SK-N-SH (cell line): ENCODE measurements around the gene HS6ST1. TPM values are rescaled to one million over a fixed set of nuclear protein-coding genes. Genes with fewer than 3 reads are reported as not detected.
"Not testable (repeated sequence)": the region's sequence is repeated elsewhere in the genome, so short reads cannot be mapped to it uniquely, and the experiment has no call there.

Experiments
- CTCF ChIA-PET: fragments of 300-600, 350-600 bp; formaldehyde crosslinking; extraction: SDS; loops from one replicate; lab custom pipeline; 2021; lab: Yijun Ruan, JAX
- POLR2A ChIA-PET: fragments of 350-600 bp; sonication (Branson Sonifier 250); formaldehyde crosslinking; extraction: SDS; loops from one replicate; lab custom pipeline; 2020; ENCODE audit warnings: antibody characterized with exemption, inconsistent platforms; lab: Yijun Ruan, JAX
- DNase-seq: peaks from one replicate; pipeline ENCODE4 v3.0.0; 2012
- H2AFZ ChIP-seq: fragments of 200-600 bp; sonication (generic); 2 replicates; pipeline ENCODE4 v1.8.1; 2016; ENCODE audit warnings: antibody characterized with exemption, mild to moderate bottlenecking, low read depth
- H3F3A ChIP-seq: fragments of 200-600 bp; sonication (generic); replicated peaks from 2 replicates; pipeline ENCODE3; 2016; ENCODE audit warnings: antibody characterized with exemption, mild to moderate bottlenecking; ENCODE audit not compliant: insufficient read depth
- H3K27ac ChIP-seq, 2 experiments: fragments of 200-500 bp in 1 of 2; fragments of 200-600 bp in 1 of 2; sonication (Bioruptor generic) in 1 of 2; sonication (generic), shearing (Covaris generic) in 1 of 2; 2 replicates each; pipeline versions ENCODE4 v1.5.1 to v1.6.1; 2014 to 2016; ENCODE audit warnings: low read depth in 2 of 2, inconsistent platforms in 1 of 2, low read length in 1 of 2, mild to moderate bottlenecking in 1 of 2, mixed read lengths in 1 of 2
- H3K27me3 ChIP-seq: fragments of 200-600 bp; sonication (generic), shearing (Covaris generic); 2 replicates; pipeline ENCODE4 v1.6.1; 2016; ENCODE audit warnings: mixed run types; ENCODE audit not compliant: insufficient read depth
- H3K36me3 ChIP-seq, 2 experiments: fragments of 200-500 bp in 1 of 2; fragments of 200-600 bp in 1 of 2; sonication (Bioruptor generic) in 1 of 2; sonication (generic) in 1 of 2; replicated peaks in 1 of 2; 2 replicates each; pipeline versions ENCODE3 to v1.5.1; 2014 to 2016; ENCODE audit warnings: low read length in 1 of 2, mild to moderate bottlenecking in 1 of 2; ENCODE audit not compliant: insufficient read depth in 2 of 2, control insufficient read depth in 1 of 2
- H3K4me1 ChIP-seq, 2 experiments: fragments of 200-500 bp in 1 of 2; fragments of 200-600 bp in 1 of 2; sonication (Bioruptor generic) in 1 of 2; sonication (generic), shearing (Covaris generic) in 1 of 2; 2 replicates each; pipeline versions ENCODE4 v1.5.1 to v1.6.1; 2014 to 2016; ENCODE audit warnings: low read depth in 1 of 2, low read length in 1 of 2, mixed run types in 1 of 2; ENCODE audit not compliant: insufficient read depth in 2 of 2, control insufficient read depth in 1 of 2
- H3K4me2 ChIP-seq: fragments of 200-600 bp; sonication (generic), shearing (Covaris generic); 2 replicates; pipeline ENCODE4 v1.6.1; 2017; ENCODE audit warnings: mixed run types
- H3K4me3 ChIP-seq, 2 experiments: fragments of 200-500 bp in 1 of 2; fragments of 200-600 bp in 1 of 2; sonication (Bioruptor generic) in 1 of 2; sonication (generic), shearing (Covaris generic) in 1 of 2; 2 replicates each; pipeline versions ENCODE4 v1.5.1 to v1.8.1; 2014 to 2016; ENCODE audit warnings: low read depth in 2 of 2, inconsistent platforms in 1 of 2, low read length in 1 of 2, mild to moderate bottlenecking in 1 of 2, mixed read lengths in 1 of 2, moderate library complexity in 1 of 2
- H3K79me2 ChIP-seq: fragments of 200-600 bp; sonication (generic); 2 replicates; pipeline ENCODE4 v1.8.1; 2017; ENCODE audit warnings: mild to moderate bottlenecking; ENCODE audit not compliant: insufficient read depth
- H3K9ac ChIP-seq: fragments of 200-600 bp; sonication (generic); 2 replicates; pipeline ENCODE4 v1.6.1; 2017; ENCODE audit warnings: mixed run types
- H3K9me2 ChIP-seq: fragments of 200-600 bp; sonication (generic); 2 replicates; pipeline ENCODE4 v1.6.1; 2017; ENCODE audit warnings: mixed run types
- H3K9me3 ChIP-seq: fragments of 200-600 bp; sonication (generic); 2 replicates; pipeline ENCODE4 v1.6.1; 2017; ENCODE audit warnings: mixed run types, mild to moderate bottlenecking, moderate library complexity
- H4K20me1 ChIP-seq: fragments of 200-600 bp; sonication (generic); 2 replicates; pipeline ENCODE4 v1.6.1; 2017; ENCODE audit warnings: mild to moderate bottlenecking, mixed run types; ENCODE audit not compliant: insufficient read depth
- WGBS: methylation state at CpG from one replicate; pipeline ENCODE4 v1.1.6; 2017; ENCODE audit warnings: low lambda C conversion rate; 5-methylcytosine and 5-hydroxymethylcytosine counted together
- polyA plus RNA-seq, 3 experiments: library from polyadenylated mRNA; depleted of rRNA; stranded (reverse); fragments of >200 nt; gene quantifications; 2 replicates each; pipeline ENCODE4 v1.2.3, GENCODE V29; 2012

Gene HS6ST1
- polyA plus RNA-seq, 1 of the 3 experiments (the other 2 are of a cell fraction) = 5.9 TPM

DNA sequence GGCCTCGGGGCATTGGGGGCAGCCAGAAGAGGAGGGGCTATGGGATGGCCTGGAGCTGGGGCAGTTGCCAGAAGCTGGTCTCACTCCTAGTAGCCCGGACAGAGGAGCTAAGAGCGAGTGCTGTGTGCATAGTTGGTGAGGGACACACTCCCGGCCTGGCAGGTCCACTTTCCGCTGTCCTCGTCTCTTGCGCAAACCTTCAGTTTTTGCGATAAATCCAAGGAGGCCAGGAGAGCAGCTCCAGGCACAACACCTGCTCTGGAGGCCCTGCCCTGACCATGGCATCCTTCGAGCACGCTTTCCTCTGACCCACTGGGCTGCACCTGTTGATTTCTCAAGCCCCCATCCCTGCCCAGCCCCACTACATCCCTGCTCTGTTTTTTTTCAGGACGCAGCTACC is 51.0 kb downstream of the HS6ST1 start:
- H3K4me3 ChIP-seq, H3F3A ChIP-seq, CTCF ChIA-PET, H3K9ac ChIP-seq, H3K27me3 ChIP-seq, H3K79me2 ChIP-seq, DNase-seq, H3K27ac ChIP-seq, H3K36me3 ChIP-seq, H3K4me2 ChIP-seq, H2AFZ ChIP-seq, POLR2A ChIA-PET, H4K20me1 ChIP-seq, H3K9me2 ChIP-seq, H3K9me3 ChIP-seq: not testable (repeated sequence)
- peaks cover 0 to 21% of the 10 kb centered on the region in 2 experiments; a peak in 1 of 4 replicates for H3K4me1 ChIP-seq
- WGBS = 90% methylated on average over 6 of the region's 11 CpGs

DNA sequence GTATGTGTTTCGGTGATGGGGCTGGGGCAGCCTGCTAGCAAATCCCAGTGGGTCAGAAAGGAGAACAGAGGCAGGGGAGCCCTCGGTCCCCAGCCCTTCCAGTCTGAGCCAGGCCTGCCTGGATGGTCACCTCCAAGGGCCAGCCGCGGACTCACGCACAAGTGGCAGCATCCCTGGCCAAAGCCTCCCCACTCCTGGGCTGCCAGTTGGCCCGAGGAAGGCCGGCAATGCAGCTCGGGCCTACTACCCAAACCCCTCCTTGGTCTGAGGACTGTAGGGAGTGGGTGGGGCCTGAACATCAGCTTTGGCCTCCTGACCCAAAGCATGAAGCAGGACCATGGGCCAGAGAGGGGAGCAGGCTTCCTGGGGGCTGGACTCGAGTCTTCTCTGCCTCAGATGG is 51.5 kb downstream of the HS6ST1 start:
- WGBS = 92% methylated on average over 5 of the region's 9 CpGs
- H3K9me2 ChIP-seq, CTCF ChIA-PET, H3K27ac ChIP-seq, H3K36me3 ChIP-seq, DNase-seq, H3K4me3 ChIP-seq, POLR2A ChIA-PET, H2AFZ ChIP-seq, H3K79me2 ChIP-seq, H3F3A ChIP-seq, H4K20me1 ChIP-seq, H3K9me3 ChIP-seq, H3K4me2 ChIP-seq, H3K27me3 ChIP-seq, H3K9ac ChIP-seq: not testable (repeated sequence)
- peaks cover 0 to 21% of the 10 kb centered on the region in 2 experiments; a peak in 1 of 4 replicates for H3K4me1 ChIP-seq

DNA sequence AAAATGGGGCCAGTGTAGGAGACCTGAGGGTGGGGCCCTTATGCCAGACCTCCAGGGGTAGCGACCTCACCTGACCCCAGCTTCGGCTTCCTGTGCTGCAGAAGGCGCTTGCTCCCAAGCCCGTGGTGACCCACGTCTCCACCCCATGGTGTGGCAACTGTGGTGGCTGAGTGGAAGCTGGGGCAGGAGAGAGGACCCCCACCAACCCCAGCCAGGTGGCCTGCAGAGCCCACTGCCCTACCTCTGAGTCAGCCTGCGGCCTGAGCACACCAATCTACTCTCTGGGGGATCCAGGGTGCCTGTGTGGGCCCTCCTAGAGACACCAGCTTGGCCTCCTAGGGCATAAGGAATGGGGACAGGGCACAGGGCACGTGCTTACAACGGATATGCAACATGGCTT is 52.2 kb downstream of the HS6ST1 start:
- H3K4me2 ChIP-seq, H3K9ac ChIP-seq, H3K9me2 ChIP-seq, H3K79me2 ChIP-seq, H3K4me3 ChIP-seq, H3K27ac ChIP-seq, H3F3A ChIP-seq, H2AFZ ChIP-seq, H4K20me1 ChIP-seq, H3K9me3 ChIP-seq, H3K27me3 ChIP-seq, DNase-seq, H3K36me3 ChIP-seq, CTCF ChIA-PET, POLR2A ChIA-PET: not testable (repeated sequence)
- 100% methylated on average over 1 of the region's 8 CpGs for WGBS
- H3K4me1 ChIP-seq = peaks cover 0 to 21% of the 10 kb centered on the region in 2 experiments; a peak in 1 of 4 replicates

DNA sequence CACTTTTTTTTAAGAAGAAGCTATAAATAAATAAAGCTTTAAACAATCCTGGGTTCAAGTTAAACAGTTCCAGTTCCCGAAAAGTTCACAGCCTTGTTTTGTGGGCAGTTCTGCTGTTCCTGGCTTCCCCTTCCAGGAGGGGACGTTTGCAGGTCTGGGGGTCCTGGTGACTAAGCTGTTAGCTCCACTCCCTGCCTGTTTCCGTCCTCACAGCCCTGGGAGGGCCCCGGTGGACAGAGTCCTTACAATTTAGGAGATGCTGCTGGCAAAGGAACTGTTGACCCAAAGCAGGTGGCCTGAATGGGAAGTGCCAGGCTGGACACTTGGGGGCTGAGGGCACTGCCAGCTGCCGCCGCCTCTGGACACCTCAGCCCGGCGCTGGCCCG is 53.1 kb downstream of the HS6ST1 start:
- WGBS = 74% methylated on average over 4 of the region's 9 CpGs
- POLR2A ChIA-PET, DNase-seq, H3K79me2 ChIP-seq, H3K27ac ChIP-seq, H3K36me3 ChIP-seq, H3K27me3 ChIP-seq, H3K4me2 ChIP-seq, H3K4me3 ChIP-seq, H3K9me3 ChIP-seq, H3F3A ChIP-seq, H2AFZ ChIP-seq, H3K9me2 ChIP-seq, H3K9ac ChIP-seq, H4K20me1 ChIP-seq, CTCF ChIA-PET: not testable (repeated sequence)
- peaks cover 0 to 16% of the 10 kb centered on the region in 2 experiments; a peak in 1 of 4 replicates for H3K4me1 ChIP-seq
